WTC11 (cell line): ENCODE measurements around the gene DMKN. TPM values are rescaled to one million over a fixed set of nuclear protein-coding genes. Genes with fewer than 3 reads are reported as not detected.

Source experiments
- ATAC-seq: fragments of 200-7000 bp; cut with Tn5 transposase; 2 replicates; pipeline ENCODE4 v1.10.0; 2021; ENCODE audit warnings: mild to moderate bottlenecking, moderate library complexity
- CTCF ChIA-PET: fragments of 300-600 bp; sonication (Branson Sonifier 250); formaldehyde crosslinking; loops from one replicate; lab custom pipeline; 2021; ENCODE audit warnings: antibody characterized with exemption; lab: Charles Lee
- POLR2A ChIA-PET: fragments of 350-600 bp; sonication (Branson Sonifier 250); formaldehyde crosslinking; loops from one replicate; lab custom pipeline; 2021; ENCODE audit warnings: antibody characterized with exemption; lab: Charles Lee
- DNase-seq: peaks from one replicate; pipeline ENCODE4 v3.0.0; 2021; ENCODE audit warnings: low spot score
- H3K27ac Mint-ChIP-seq: 2 replicates; pipeline ENCODE4 v1.8.0; 2021; ENCODE audit warnings: mixed read lengths
- H3K27me3 Mint-ChIP-seq: 2 replicates; pipeline ENCODE4 v1.8.0; 2021; ENCODE audit warnings: low read depth, mild to moderate bottlenecking, moderate library complexity, mixed read lengths
- H3K36me3 Mint-ChIP-seq: 2 replicates; pipeline ENCODE4 v1.8.0; 2021; ENCODE audit warnings: mixed read lengths
- H3K4me1 Mint-ChIP-seq: 2 replicates; pipeline ENCODE4 v1.8.0; 2022; ENCODE audit warnings: mixed read lengths
- H3K4me3 Mint-ChIP-seq: 2 replicates; pipeline ENCODE4 v1.8.0; 2021; ENCODE audit warnings: mild to moderate bottlenecking, moderate library complexity, mixed read lengths
- H3K9me3 Mint-ChIP-seq: 2 replicates; pipeline ENCODE4 v1.8.0; 2021; ENCODE audit warnings: mixed read lengths
- CREB1 ChIP-seq: sonication (generic); formaldehyde crosslinking; IDR thresholded peaks from 2 replicates; pipeline ENCODE4 v1.8.0; 2023; ENCODE audit warnings: mild to moderate bottlenecking, missing genetic modification reagents
- ELF4 ChIP-seq: sonication (generic); formaldehyde crosslinking; IDR thresholded peaks from 2 replicates; pipeline ENCODE4 v1.8.1; 2022; ENCODE audit warnings: low read depth, mild to moderate bottlenecking, moderate library complexity, missing genetic modification reagents
- GABPB1 ChIP-seq: sonication (generic); formaldehyde crosslinking; IDR thresholded peaks from 2 replicates; pipeline ENCODE4 v1.8.1; 2023; ENCODE audit warnings: mild to moderate bottlenecking, missing genetic modification reagents
- MYBL2 ChIP-seq: sonication (generic); formaldehyde crosslinking; IDR thresholded peaks from 2 replicates; pipeline ENCODE4 v1.8.1; 2023; ENCODE audit warnings: mild to moderate bottlenecking, moderate library complexity, missing genetic modification reagents
- NFATC4 ChIP-seq: fragments of 250-450 bp; sonication (Bioruptor Pico); IDR thresholded peaks from 2 replicates; pipeline ENCODE4 v1.9.0; 2021; ENCODE audit warnings: mild to moderate bottlenecking
- OVOL2 ChIP-seq: fragments of 250-450 bp; sonication (Bioruptor Pico); IDR thresholded peaks from 2 replicates; pipeline ENCODE4 v1.9.0; 2021; ENCODE audit warnings: mild to moderate bottlenecking, borderline replicate concordance
- RELA ChIP-seq: sonication (generic); formaldehyde crosslinking; IDR thresholded peaks from 2 replicates; pipeline ENCODE4 v1.8.1; 2022; ENCODE audit warnings: missing genetic modification reagents, mild to moderate bottlenecking, borderline replicate concordance
- RORB ChIP-seq: fragments of 250-450 bp; sonication (Bioruptor Pico); IDR thresholded peaks from 2 replicates; pipeline ENCODE4 v1.9.0; 2021; ENCODE audit warnings: mild to moderate bottlenecking
- SMAD3 ChIP-seq: sonication (generic); formaldehyde crosslinking; IDR thresholded peaks from 2 replicates; pipeline ENCODE4 v1.8.0; 2022; ENCODE audit warnings: missing genetic modification reagents, mild to moderate bottlenecking, borderline replicate concordance
- ZNF121 ChIP-seq: sonication (generic); formaldehyde crosslinking; IDR thresholded peaks from 2 replicates; pipeline ENCODE4 v1.8.0; 2023; ENCODE audit warnings: missing genetic modification reagents
- ZNF138 ChIP-seq: sonication (generic); formaldehyde crosslinking; conservative IDR thresholded peaks from 2 replicates; pipeline ENCODE4 v1.8.1; 2022; ENCODE audit warnings: mild to moderate bottlenecking, moderate library complexity, missing genetic modification reagents
- ZNF671 ChIP-seq: fragments of 250-450 bp; sonication (Bioruptor Pico); IDR thresholded peaks from 2 replicates; pipeline ENCODE4 v1.8.0; 2021; ENCODE audit warnings: mild to moderate bottlenecking
- total RNA-seq: library from RNA; stranded (reverse); gene quantifications from 3 replicates; pipeline ENCODE4 v1.2.3, GENCODE V29; 2021
- TF ChIP-seq, protein P1 (sequence below): sonication (generic); formaldehyde crosslinking; IDR thresholded peaks from 2 replicates; pipeline ENCODE4 v1.8.0; 2023; ENCODE audit warnings: mild to moderate bottlenecking, missing genetic modification reagents
- TF ChIP-seq, protein P2 (sequence below): sonication (generic); formaldehyde crosslinking; IDR thresholded peaks from 2 replicates; pipeline ENCODE4 v1.8.0; 2022; ENCODE audit warnings: mild to moderate bottlenecking, missing genetic modification reagents
- TF ChIP-seq, protein P3 (sequence below): sonication (generic); formaldehyde crosslinking; IDR thresholded peaks from 2 replicates; pipeline ENCODE4 v1.8.1; 2022; ENCODE audit warnings: mild to moderate bottlenecking, missing genetic modification reagents, moderate library complexity, borderline replicate concordance
- TF ChIP-seq, protein P4 (sequence below): fragments of 250-450 bp; sonication (Bioruptor Pico); IDR thresholded peaks from 2 replicates; pipeline ENCODE4 v1.8.0; 2021; ENCODE audit warnings: mild to moderate bottlenecking
- TF ChIP-seq, protein P5 (sequence below): sonication (generic); formaldehyde crosslinking; IDR thresholded peaks from 2 replicates; pipeline ENCODE4 v1.8.1; 2023; ENCODE audit warnings: mild to moderate bottlenecking, missing genetic modification reagents, moderate library complexity
- TF ChIP-seq, protein P6 (sequence below): fragments of 250-450 bp; sonication (Bioruptor Pico); IDR thresholded peaks from 2 replicates; pipeline ENCODE4 v1.9.0; 2021; ENCODE audit warnings: mild to moderate bottlenecking
- TF ChIP-seq, protein P7 (sequence below): sonication (generic); formaldehyde crosslinking; IDR thresholded peaks from 2 replicates; pipeline ENCODE4 v1.8.1; 2022; ENCODE audit warnings: mild to moderate bottlenecking, moderate library complexity, missing genetic modification reagents

The DMKN gene
- total RNA-seq, 1 experiment from 2014 or later: 285 TPM

DNA sequence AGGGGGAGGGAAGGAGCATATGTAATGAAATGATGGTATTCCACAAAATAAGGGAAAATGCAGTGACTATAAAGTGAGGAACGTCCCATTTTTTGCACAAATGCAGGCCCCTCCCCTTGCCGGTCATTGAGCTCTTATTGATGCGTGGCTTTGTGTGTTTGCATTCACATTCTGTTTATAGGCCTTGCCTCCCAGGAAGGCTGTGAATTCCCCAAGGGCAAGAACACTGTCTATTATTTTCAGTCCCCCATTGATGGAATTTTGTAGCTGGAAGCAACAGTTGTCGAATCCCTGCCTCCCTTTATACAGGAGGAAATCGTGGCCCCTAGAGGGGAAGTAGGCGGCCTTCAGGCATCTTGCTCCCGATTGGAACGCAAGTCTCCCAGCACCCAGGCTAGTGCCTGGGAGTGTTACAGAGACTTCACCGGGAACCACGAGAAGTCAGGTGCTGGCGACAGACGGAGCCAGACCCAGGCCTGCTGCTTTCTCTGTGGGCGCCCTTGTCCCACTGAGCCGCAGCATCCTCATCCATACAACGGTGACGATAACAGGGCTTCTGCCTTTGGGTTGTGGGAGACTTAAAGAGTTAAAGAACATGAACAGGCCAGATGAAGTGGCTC, 7.8 kb upstream of the DMKN start:
- Mint-ChIP-seq H3K4me1 (peaks cover 39% of the 10 kb centered on the region), H3K9me3 (no peaks in the 10 kb centered on the region), H3K4me3 (no peak overlapping the region), H3K27ac (peak overlapping the region; percentile 76; the same call in 1 of the 2 replicates), H3K27me3 (no peaks in the 10 kb centered on the region; the same call in 1 of the 2 replicates), H3K36me3 (no peaks in the 10 kb centered on the region)
- ChIA-PET POLR2A (no interaction called here), CTCF (interaction anchor here (0.6 to 2.6 kb wide), 5 partner anchors 11 to 168 kb away, joined by 3 to 18 read pairs (median 4); no protein-coding TSS in a partner anchor)
- TF ChIP-seq MYBL2 (no peak), RELA (CRISPR knock-in tag) (no peak), ZNF121 (CRISPR knock-in tag) (no peak), NFATC4 (CRISPR knock-in tag) (no peak), CREB1 (no peak), RORB (no peak), ZNF671 (CRISPR knock-in tag) (no peak), ZNF138 (CRISPR knock-in tag) (no peak), ELF4 (no peak), OVOL2 (no peak), GABPB1 (CRISPR knock-in tag) (no peak), SMAD3 (CRISPR knock-in tag) (no peak)
- TF ChIP-seq, protein P1, sequence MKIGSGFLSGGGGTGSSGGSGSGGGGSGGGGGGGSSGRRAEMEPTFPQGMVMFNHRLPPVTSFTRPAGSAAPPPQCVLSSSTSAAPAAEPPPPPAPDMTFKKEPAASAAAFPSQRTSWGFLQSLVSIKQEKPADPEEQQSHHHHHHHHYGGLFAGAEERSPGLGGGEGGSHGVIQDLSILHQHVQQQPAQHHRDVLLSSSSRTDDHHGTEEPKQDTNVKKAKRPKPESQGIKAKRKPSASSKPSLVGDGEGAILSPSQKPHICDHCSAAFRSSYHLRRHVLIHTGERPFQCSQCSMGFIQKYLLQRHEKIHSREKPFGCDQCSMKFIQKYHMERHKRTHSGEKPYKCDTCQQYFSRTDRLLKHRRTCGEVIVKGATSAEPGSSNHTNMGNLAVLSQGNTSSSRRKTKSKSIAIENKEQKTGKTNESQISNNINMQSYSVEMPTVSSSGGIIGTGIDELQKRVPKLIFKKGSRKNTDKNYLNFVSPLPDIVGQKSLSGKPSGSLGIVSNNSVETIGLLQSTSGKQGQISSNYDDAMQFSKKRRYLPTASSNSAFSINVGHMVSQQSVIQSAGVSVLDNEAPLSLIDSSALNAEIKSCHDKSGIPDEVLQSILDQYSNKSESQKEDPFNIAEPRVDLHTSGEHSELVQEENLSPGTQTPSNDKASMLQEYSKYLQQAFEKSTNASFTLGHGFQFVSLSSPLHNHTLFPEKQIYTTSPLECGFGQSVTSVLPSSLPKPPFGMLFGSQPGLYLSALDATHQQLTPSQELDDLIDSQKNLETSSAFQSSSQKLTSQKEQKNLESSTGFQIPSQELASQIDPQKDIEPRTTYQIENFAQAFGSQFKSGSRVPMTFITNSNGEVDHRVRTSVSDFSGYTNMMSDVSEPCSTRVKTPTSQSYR (CRISPR knock-in tag): no peak
- TF ChIP-seq, protein P2, sequence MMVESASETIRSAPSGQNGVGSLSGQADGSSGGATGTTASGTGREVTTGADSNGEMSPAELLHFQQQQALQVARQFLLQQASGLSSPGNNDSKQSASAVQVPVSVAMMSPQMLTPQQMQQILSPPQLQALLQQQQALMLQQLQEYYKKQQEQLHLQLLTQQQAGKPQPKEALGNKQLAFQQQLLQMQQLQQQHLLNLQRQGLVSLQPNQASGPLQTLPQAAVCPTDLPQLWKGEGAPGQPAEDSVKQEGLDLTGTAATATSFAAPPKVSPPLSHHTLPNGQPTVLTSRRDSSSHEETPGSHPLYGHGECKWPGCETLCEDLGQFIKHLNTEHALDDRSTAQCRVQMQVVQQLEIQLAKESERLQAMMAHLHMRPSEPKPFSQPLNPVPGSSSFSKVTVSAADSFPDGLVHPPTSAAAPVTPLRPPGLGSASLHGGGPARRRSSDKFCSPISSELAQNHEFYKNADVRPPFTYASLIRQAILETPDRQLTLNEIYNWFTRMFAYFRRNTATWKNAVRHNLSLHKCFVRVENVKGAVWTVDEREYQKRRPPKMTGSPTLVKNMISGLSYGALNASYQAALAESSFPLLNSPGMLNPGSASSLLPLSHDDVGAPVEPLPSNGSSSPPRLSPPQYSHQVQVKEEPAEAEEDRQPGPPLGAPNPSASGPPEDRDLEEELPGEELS: no peak
- TF ChIP-seq, protein P3, sequence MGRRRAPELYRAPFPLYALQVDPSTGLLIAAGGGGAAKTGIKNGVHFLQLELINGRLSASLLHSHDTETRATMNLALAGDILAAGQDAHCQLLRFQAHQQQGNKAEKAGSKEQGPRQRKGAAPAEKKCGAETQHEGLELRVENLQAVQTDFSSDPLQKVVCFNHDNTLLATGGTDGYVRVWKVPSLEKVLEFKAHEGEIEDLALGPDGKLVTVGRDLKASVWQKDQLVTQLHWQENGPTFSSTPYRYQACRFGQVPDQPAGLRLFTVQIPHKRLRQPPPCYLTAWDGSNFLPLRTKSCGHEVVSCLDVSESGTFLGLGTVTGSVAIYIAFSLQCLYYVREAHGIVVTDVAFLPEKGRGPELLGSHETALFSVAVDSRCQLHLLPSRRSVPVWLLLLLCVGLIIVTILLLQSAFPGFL: no peak
- TF ChIP-seq, protein P4, sequence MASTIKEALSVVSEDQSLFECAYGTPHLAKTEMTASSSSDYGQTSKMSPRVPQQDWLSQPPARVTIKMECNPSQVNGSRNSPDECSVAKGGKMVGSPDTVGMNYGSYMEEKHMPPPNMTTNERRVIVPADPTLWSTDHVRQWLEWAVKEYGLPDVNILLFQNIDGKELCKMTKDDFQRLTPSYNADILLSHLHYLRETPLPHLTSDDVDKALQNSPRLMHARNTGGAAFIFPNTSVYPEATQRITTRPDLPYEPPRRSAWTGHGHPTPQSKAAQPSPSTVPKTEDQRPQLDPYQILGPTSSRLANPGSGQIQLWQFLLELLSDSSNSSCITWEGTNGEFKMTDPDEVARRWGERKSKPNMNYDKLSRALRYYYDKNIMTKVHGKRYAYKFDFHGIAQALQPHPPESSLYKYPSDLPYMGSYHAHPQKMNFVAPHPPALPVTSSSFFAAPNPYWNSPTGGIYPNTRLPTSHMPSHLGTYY (CRISPR knock-in tag): no peak
- TF ChIP-seq, protein P5, sequence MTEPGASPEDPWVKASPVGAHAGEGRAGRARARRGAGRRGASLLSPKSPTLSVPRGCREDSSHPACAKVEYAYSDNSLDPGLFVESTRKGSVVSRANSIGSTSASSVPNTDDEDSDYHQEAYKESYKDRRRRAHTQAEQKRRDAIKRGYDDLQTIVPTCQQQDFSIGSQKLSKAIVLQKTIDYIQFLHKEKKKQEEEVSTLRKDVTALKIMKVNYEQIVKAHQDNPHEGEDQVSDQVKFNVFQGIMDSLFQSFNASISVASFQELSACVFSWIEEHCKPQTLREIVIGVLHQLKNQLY: no peak
- TF ChIP-seq, protein P6, sequence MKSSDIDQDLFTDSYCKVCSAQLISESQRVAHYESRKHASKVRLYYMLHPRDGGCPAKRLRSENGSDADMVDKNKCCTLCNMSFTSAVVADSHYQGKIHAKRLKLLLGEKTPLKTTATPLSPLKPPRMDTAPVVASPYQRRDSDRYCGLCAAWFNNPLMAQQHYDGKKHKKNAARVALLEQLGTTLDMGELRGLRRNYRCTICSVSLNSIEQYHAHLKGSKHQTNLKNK (CRISPR knock-in tag): no peak
- TF ChIP-seq, protein P7, sequence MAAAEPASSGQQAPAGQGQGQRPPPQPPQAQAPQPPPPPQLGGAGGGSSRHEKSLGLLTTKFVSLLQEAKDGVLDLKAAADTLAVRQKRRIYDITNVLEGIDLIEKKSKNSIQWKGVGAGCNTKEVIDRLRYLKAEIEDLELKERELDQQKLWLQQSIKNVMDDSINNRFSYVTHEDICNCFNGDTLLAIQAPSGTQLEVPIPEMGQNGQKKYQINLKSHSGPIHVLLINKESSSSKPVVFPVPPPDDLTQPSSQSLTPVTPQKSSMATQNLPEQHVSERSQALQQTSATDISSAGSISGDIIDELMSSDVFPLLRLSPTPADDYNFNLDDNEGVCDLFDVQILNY (CRISPR knock-in tag): no peak
- DNase-seq (no peak), ATAC-seq (peak; percentile 43)
